ENCODE measurements around the gene RIMBP2. TPM values are rescaled to one million over a fixed set of nuclear protein-coding genes. Genes with fewer than 3 reads are reported as not detected.

The RIMBP2 gene
- total RNA-seq, 1 experiment from 2014 or later = not detected

GRCh38 chr12:130438711-130439110, 277.4 kb downstream of the RIMBP2 start:
- no TSS peak for BruUV-seq (replicated peaks)
- Mint-ChIP-seq H3K4me3 (ENCODE audit: unreplicated experiment) (no peak overlapping the region), H3K27me3 (ENCODE audit: insufficient read depth, unreplicated experiment) (no peaks in the 10 kb centered on the region), H3K36me3 (ENCODE audit: insufficient read depth, unreplicated experiment) (no peaks in the 10 kb centered on the region), H3K9me3 (ENCODE audit: unreplicated experiment) (peaks cover 25% of the 10 kb centered on the region), H3K4me1 (ENCODE audit: low read depth, unreplicated experiment) (no peaks in the 10 kb centered on the region), H3K27ac (ENCODE audit: unreplicated experiment) (no peak overlapping the region)
- intact Hi-C loops (cut with micrococcal nuclease; ENCODE audit: unreplicated experiment) = no loop called here
- ChIA-PET CTCF (no interaction called here), POLR2A (no interaction called here)
- Histone ChIP-seq H3K9me3 (no peaks in the 10 kb centered on the region), H3K27me3 (replicated peaks; ENCODE audit: control insufficient read depth, insufficient read depth, low read length) (no peaks in the 10 kb centered on the region), H3K4me3 (ENCODE audit: low read depth, low read length) (no peak overlapping the region), H3K36me3 (ENCODE audit: control insufficient read depth, insufficient read depth, low read length) (no peaks in the 10 kb centered on the region), H3K4me1 (no peaks in the 10 kb centered on the region)
- DNase-seq = no peak
- TF ChIP-seq CTCF (IDR thresholded peaks at IDR 0.05; ENCODE audit: insufficient read depth in 1 of 2, low read depth in 1 of 2, low read length in 1 of 2, severe bottlenecking in 1 of 2, unreplicated experiment in 1 of 2) = no peak

GRCh38 chr12:130438243-130438620, 277.9 kb downstream of the RIMBP2 start:
- Histone ChIP-seq H3K36me3 (ENCODE audit: control insufficient read depth, insufficient read depth, low read length) (no peaks in the 10 kb centered on the region), H3K4me1 (no peaks in the 10 kb centered on the region), H3K9me3 (no peaks in the 10 kb centered on the region), H3K4me3 (ENCODE audit: low read depth, low read length) (no peak overlapping the region), H3K27me3 (replicated peaks; ENCODE audit: control insufficient read depth, insufficient read depth, low read length) (no peaks in the 10 kb centered on the region)
- TF ChIP-seq CTCF (IDR thresholded peaks at IDR 0.05; ENCODE audit: insufficient read depth in 1 of 2, low read depth in 1 of 2, low read length in 1 of 2, severe bottlenecking in 1 of 2, unreplicated experiment in 1 of 2) = no peak
- Mint-ChIP-seq H3K36me3 (ENCODE audit: insufficient read depth, unreplicated experiment) (no peaks in the 10 kb centered on the region), H3K4me1 (ENCODE audit: low read depth, unreplicated experiment) (no peaks in the 10 kb centered on the region), H3K9me3 (ENCODE audit: unreplicated experiment) (peaks cover 25% of the 10 kb centered on the region), H3K27me3 (ENCODE audit: insufficient read depth, unreplicated experiment) (no peaks in the 10 kb centered on the region), H3K4me3 (ENCODE audit: unreplicated experiment) (no peak overlapping the region), H3K27ac (ENCODE audit: unreplicated experiment) (no peak overlapping the region)
- intact Hi-C loops (cut with micrococcal nuclease; ENCODE audit: unreplicated experiment) = no loop called here
- ChIA-PET POLR2A (no interaction called here), CTCF (no interaction called here)
- BruUV-seq (replicated peaks) = no TSS peak
- peak in 1 of 2 experiments; percentile 9 for DNase-seq

GRCh38 chr12:130437555-130438242, 278.4 kb downstream of the RIMBP2 start:
- no peak for TF ChIP-seq CTCF (IDR thresholded peaks at IDR 0.05; ENCODE audit: insufficient read depth in 1 of 2, low read depth in 1 of 2, low read length in 1 of 2, severe bottlenecking in 1 of 2, unreplicated experiment in 1 of 2)
- Mint-ChIP-seq H3K27ac (ENCODE audit: unreplicated experiment) (no peak overlapping the region), H3K4me1 (ENCODE audit: low read depth, unreplicated experiment) (no peaks in the 10 kb centered on the region), H3K4me3 (ENCODE audit: unreplicated experiment) (no peak overlapping the region), H3K27me3 (ENCODE audit: insufficient read depth, unreplicated experiment) (no peaks in the 10 kb centered on the region), H3K36me3 (ENCODE audit: insufficient read depth, unreplicated experiment) (no peaks in the 10 kb centered on the region), H3K9me3 (ENCODE audit: unreplicated experiment) (peaks cover 20% of the 10 kb centered on the region)
- CTCF ChIA-PET = no interaction called here
- DNase-seq = no peak
- POLR2A ChIA-PET = no interaction called here
- H3K4me1 ChIP-seq = no peaks in the 10 kb centered on the region
- H3K27me3 ChIP-seq (replicated peaks; ENCODE audit: control insufficient read depth, insufficient read depth, low read length) = no peaks in the 10 kb centered on the region
- no peaks in the 10 kb centered on the region for H3K9me3 ChIP-seq
- H3K36me3 ChIP-seq (ENCODE audit: control insufficient read depth, insufficient read depth, low read length) = no peaks in the 10 kb centered on the region
- intact Hi-C loops (cut with micrococcal nuclease; ENCODE audit: unreplicated experiment) = no loop called here
- BruUV-seq (replicated peaks) = no TSS peak
- no peak overlapping the region for H3K4me3 ChIP-seq (ENCODE audit: low read depth, low read length)

All from Caco-2 (cell line).